ENCODE measurements around the gene EVC2.
"Not testable (repeated sequence)": the region's sequence is repeated elsewhere in the genome, so short reads cannot be mapped to it uniquely, and the experiment has no call there.

The EVC2 gene

GRCh38 chr4:5746250-5746649 lies 37.9 kb upstream of the EVC2 start:
- DNase-seq: no peak

DNA sequence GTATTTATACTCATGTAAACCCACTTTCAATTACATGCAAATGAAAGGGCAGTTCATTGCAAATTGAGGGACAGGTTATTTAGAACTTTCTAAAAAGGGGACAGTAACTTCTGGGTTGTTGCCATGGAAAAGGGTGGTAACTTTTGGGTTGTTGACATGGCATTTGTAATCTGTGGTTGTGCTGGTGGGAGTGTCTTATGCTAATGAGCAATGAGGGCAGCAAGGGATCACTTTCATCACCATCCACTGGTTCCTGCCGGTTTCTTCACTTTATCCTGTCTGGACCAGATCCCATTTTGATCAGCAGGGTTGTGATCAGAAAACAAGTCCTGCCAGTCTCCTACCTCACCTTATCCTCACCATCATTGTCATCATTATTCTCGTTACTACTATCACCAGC lies 34.6 kb upstream of the EVC2 start:
- no peak for DNase-seq

DNA sequence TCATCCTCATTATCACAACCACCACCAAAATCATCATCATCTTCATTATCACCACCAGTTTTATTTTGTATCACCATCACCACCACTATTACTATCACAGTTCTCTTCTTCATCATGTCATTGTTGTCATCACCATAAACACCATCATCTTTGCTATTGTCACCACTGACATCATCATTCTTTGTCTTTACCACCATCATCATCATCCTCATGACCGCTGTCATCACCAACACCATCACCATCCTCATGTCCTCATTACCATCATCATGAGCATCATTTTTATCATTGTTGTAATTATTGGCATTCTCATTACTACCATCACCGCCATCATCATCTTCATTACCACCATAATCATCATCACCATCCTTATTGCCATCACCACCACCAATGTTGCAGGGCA lies 34.0 kb upstream of the EVC2 start:
- no peak for DNase-seq

GRCh38 chr4:5738061-5738460 lies 29.7 kb upstream of the EVC2 start:
- no peak for DNase-seq

DNA sequence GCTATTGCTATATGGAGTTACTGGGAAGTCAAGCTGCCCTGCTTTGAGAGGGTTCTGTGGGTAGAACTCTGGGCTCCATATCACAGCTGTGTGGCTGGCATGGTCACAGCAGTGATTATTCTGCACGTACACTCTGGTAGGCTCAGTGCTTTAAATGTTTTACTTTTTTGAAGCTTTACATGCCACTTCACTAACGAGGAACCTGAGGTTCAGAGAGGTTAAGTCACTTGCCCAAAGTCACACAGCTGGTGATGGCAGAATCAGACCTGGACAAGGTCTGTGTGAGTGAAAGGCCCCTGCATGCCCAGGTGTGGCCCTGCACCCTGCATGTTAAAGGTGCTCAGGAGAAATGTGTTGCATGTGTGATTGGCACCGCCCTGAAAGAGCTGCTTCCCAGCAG lies 27.1 kb upstream of the EVC2 start:
- DNase-seq: no peak

DNA sequence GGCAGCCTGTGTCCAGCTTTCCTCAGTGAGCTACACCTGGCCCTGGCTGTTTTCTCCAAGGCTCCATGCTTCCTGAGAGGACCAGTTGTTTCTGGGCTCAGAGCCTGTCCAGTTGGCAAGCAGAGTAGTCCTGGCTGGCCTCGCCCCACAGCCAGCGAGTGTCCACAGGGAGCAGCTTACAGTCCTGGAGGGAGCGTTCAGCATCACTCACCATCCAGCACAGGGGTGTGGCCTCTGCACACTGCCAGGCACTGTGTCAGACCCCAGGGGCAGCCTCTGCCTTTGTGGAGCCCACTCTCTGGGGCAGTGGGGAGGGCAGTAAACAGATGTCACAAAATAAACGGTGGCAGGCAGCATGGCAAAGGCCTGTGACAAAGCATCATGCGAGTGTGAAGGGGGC lies 26.5 kb upstream of the EVC2 start:
- DNase-seq: no peak

GRCh38 chr4:5732158-5732557 lies 23.8 kb upstream of the EVC2 start:
- DNase-seq: no peak

DNA sequence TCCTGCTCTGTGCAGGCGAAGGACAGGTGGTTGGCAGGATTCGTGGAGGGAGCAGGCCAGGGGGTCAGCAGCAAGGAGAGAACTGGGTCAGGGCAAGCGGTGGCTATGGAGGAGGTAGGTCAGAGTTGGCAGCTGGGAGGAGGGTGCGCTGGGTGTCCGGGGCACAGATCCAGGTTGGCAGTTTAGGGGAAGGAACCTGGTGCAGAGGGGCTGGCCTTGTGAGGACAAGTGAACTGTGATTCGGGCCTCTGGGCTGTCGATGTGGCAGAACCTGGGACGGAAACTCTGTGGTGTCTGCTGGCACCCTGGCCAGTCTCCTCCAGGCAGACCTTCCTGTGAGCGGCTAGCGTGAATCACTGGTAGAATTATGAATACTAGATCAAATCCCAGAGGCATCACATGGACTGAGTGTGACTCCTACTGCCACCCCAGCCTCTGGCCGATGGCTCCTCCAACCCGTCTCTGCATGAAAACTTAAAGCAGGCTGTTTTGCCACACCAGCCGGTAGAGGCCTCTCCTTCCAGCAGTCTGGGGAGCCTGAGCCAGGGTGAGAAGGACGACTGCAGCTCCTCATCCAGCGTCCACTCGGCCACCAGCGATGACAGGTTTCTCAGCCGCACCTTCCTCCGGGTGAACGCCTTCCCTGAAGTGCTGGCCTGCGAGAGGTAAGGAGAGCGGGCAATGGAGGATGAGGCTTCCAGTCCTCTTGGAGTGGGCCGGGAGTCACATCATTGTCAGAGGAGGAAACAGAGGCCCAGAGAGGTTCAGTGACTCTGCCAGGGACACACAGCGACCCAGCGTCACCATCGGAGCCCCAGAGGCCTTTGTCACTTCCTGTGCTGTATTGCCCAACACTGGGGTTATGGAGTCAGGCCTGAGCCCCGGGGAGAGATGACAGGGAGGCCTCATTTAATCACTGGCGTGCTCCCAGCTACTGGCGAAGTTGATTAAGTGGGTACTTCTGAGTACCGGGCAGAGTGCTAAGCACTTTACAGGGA lies 22.9 kb upstream of the EVC2 start:
- DNase-seq: no peak

DNA sequence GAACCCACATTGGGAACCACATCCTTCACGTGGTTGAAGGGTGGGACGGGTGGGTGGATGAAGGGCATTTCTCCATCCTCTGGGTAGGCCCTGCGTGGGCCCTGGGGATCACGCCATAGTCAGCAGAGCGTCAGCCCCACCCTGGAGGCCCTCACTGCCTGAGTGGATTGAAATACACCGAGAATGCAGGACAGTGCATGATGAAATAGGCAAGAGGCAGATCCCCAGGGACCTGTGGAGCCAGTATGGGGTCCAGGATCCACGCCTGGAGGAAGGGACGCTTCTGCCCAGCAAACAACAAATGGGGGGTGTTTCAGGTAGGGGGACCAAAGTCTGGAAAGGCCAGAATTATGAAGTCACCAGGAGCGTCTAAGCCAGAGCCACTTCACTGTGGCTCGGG lies 22.1 kb upstream of the EVC2 start:
- DNase-seq: no peak

DNA sequence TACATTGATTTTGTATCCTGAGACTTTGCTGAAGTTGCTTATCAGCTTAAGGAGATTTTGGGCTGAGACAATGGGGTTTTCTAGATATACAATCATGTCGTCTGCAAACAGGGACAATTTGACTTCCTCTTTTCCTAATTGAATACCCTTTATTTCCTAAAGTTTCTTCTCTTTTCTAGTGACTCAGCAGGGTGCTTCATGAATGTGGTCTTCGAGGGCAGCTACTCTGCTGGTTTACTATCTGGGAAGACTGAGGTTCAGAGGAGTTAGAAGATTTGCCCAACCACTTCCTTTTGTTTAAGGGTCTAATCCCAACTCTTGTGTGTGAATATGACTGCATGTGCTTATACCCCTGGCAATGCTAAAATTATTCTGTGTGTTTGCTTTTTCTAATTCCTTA lies 20.1 kb upstream of the EVC2 start:
- DNase-seq: not testable (repeated sequence)

- DNase-seq: no peak
These were observed 16.0 kb upstream of the EVC2 start for GRCh38 chr4:5724377-5724776.

- DNase-seq: no peak
These were observed 14.0 kb upstream of the EVC2 start for GRCh38 chr4:5722328-5722727.

GRCh38 chr4:5721923-5722322 lies 13.6 kb upstream of the EVC2 start:
- no peak for DNase-seq

DNA sequence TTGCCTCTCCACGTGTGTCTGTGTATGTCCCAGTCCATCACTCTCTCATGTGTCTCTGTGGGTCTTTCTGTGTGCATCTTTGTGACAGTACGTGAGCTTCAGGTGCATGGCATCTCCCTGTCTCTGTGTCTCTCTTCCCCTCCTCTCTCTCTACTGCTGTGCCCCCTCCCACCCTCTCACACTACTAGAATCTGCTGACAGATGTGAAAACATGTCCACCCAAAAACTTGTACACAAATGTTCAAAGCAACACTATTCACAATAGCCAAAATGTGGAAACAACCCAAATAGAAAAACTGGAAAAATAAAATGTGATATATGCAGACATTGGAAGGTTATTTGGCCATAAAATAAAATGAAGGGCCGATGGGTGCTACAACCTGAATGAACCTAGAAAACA lies 12.6 kb upstream of the EVC2 start:
- no peak for DNase-seq

DNA sequence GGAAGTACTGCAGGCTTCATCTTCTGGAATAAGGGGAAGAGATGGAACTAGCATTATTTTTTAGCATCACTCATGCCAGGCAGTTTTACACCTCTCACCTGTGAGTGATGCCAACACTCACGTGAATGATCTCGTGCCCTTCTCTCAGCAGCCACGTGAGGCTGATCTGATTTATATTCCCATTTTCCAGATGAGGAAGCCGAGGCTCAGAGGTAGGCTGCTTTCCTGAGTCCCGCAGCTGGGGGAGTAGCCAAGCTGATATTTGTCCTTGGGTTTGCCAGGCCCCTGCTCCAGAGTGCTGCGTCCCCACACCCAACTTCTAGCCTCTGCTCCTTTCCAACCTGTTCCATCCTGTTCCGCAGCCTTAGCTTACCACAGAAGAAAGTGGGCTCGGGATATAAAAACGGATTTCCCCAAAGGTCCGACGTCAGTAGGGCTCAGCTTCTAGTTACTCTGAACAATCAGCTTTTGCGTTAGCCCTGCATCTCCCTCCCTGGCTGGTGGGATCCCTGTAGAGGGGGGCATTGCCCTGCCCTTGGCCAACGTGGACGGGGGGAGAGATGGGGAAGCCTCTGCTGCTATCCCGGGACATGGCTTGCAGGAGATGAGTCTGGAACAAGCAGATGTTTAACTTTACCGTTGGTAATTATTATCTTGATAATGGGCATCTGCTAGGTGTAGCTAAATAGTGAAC lies 11.9 kb upstream of the EVC2 start:
- no peak for DNase-seq

DNA sequence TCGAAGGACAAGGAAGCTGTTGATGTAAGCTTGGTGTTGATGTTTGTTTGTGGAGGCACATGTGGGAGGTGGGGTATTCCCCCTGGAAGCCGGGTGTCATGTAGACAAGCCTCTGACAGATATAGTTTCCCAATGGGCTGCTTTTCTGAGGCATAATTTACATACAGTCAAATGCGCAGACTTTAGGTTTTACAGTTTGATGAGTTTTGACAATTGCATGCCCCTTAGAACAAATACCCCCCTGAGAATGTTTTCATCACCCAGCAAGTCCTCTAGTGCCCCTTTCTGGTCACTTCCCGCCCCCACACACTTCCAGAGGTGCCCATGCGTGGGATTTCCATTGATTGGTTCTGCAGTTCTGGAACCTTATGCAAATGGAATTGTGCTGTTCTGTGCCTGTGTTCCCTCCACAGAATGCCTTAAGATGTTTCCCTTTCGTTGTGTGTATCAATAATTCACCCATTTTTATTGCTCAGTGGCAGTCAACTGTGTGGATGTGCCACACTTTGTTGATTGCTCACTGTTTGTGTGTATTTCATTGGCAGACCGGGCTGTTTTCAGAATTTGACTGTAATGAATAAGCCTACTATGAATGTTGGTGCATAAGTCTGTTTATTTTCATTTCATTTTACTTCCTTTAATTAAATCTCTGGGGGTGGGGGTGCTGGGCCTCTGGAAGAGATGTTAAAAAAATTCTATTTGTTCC lies 11.1 kb upstream of the EVC2 start:
- DNase-seq: no peak

- DNase-seq: no peak
These were observed 10.1 kb upstream of the EVC2 start for GRCh38 chr4:5718411-5718810.

DNA sequence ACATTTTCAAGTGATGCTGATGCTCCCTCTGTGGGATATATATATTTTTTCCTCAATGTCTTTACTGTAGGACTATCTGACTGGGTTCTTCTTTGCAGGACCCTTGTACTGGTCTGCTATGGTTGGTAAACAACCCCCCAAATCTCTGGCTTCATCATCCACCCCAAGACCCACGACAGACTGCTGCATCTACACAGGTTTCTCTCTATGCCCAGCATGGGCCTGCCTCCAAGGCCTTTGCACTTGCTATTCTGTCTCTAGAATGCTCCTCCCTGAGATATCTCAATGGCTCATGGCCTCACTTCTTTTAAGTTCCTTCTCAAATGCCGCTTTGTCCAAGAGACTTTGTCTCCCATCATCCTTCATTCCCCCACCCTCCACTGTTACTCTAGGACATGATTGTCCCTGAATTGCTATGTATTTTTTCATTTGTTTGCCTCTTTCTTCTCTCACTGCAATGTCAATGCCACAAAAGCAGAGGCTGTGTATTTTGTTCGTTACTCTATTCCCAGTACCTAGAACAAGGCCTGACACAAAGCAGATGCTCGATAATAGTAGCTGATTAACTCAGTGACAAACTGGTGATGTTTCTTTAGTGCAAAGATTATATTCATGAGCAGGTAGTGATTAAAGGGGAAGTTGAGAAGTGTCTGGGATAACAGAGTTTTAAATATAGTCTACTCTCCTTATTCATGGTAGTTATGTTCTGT lies 9.2 kb upstream of the EVC2 start:
- DNase-seq: no peak

GRCh38 chr4:5716391-5716790 lies 8.0 kb upstream of the EVC2 start:
- no peak for DNase-seq

- no peak for DNase-seq
These were observed 7.0 kb upstream of the EVC2 start for GRCh38 chr4:5715357-5715756.

GRCh38 chr4:5713861-5714260 lies 5.5 kb upstream of the EVC2 start:
- DNase-seq: no peak

- DNase-seq: no peak
These were observed 4.6 kb upstream of the EVC2 start for GRCh38 chr4:5712931-5713330.

- no peak for DNase-seq
These were observed 4.2 kb upstream of the EVC2 start for GRCh38 chr4:5712517-5712916.

Measured in cerebellar nuclear complex (tissue), 1 donor.